BJ (cell line): ENCODE results near the gene RGS6. TPM values are rescaled to one million over a fixed set of nuclear protein-coding genes. Genes with fewer than 3 reads are reported as not detected.

Experiments used
- CTCF ChIA-PET: fragments of 350-600 bp; formaldehyde crosslinking; extraction: SDS; loops from one replicate; lab custom pipeline; 2021; ENCODE audit warnings: antibody characterized with exemption, inconsistent platforms; lab: Yijun Ruan, JAX
- POLR2A ChIA-PET: fragments of 300-600 bp; sonication (Branson Sonifier 250); formaldehyde crosslinking; extraction: SDS; loops from one replicate; lab custom pipeline; 2021; ENCODE audit warnings: antibody characterized with exemption; lab: Charles Lee
- DNase-seq: peaks from one replicate; pipeline ENCODE4 v3.0.0-alpha.2; 2011; ENCODE audit warnings: low read depth
- H3K27me3 ChIP-seq: 2 replicates; pipeline ENCODE4 v1.6.0; 2011; ENCODE audit warnings: low read length; ENCODE audit not compliant: control insufficient read depth, insufficient read depth
- H3K36me3 ChIP-seq: 2 replicates; pipeline ENCODE4 v1.5.1; 2011; ENCODE audit warnings: low read length; ENCODE audit not compliant: control insufficient read depth, insufficient read depth
- H3K4me3 ChIP-seq: 2 replicates; pipeline ENCODE4 v1.5.1; 2011; ENCODE audit warnings: low read depth, mild to moderate bottlenecking, control low read depth, low read length
- polyA plus RNA-seq: library from polyadenylated mRNA; depleted of rRNA; stranded (reverse); fragments of >200 nt; gene quantifications from 2 replicates; pipeline ENCODE4 v1.2.3, GENCODE V29; 2011
- TF ChIP-seq, protein P1 (sequence below): IDR thresholded peaks from 2 replicates; pipeline ENCODE4 v1.5.1; 2011; ENCODE audit warnings: low read depth, mild to moderate bottlenecking, control low read depth, inconsistent platforms, low read length, moderate library complexity; ENCODE audit not compliant: insufficient read depth

RGS6 gene
- polyA plus RNA-seq, 1 experiment, result not detected

DNA sequence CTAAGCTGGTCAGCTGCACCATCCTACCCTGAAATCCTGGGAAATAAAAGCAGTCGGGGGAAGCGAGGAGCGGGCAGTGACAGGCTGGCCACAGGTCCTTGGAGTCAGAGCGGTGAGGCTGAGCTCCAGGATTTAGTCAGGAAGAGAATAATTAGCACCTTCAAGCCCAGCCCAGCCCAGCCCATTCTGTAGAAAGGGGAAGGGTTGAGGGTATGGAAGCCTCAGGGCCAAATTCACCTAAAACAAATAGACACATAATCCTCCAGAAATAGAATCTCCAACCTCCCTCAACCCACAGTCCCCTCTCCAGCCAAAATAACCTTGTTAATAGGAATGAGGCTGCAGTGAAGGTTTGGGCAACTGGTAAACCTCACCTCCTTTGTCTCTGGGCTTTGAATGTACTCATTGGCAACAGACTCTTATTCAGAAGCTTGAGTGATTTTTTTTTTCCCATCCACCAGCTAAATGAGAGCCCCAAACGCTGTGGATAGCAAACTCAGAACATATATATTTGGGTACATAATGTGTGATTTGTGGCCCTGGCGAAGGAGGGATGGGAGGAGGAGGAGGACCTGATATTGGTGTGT lies 627.5 kb downstream of the RGS6 start:
- ChIA-PET POLR2A (interaction anchor here (0.7 kb wide), 1 partner anchor 122 kb away, joined by 6 read pairs; no protein-coding TSS in a partner anchor), CTCF (interaction anchor here (1.5 kb wide), 1 partner anchor 10 kb away, joined by 3 read pairs; no protein-coding TSS in a partner anchor)
- Histone ChIP-seq H3K36me3 (no peaks in the 10 kb centered on the region), H3K4me3 (no peak overlapping the region), H3K27me3 (no peaks in the 10 kb centered on the region)
- TF ChIP-seq, protein P1, sequence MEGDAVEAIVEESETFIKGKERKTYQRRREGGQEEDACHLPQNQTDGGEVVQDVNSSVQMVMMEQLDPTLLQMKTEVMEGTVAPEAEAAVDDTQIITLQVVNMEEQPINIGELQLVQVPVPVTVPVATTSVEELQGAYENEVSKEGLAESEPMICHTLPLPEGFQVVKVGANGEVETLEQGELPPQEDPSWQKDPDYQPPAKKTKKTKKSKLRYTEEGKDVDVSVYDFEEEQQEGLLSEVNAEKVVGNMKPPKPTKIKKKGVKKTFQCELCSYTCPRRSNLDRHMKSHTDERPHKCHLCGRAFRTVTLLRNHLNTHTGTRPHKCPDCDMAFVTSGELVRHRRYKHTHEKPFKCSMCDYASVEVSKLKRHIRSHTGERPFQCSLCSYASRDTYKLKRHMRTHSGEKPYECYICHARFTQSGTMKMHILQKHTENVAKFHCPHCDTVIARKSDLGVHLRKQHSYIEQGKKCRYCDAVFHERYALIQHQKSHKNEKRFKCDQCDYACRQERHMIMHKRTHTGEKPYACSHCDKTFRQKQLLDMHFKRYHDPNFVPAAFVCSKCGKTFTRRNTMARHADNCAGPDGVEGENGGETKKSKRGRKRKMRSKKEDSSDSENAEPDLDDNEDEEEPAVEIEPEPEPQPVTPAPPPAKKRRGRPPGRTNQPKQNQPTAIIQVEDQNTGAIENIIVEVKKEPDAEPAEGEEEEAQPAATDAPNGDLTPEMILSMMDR, result no peak
- no peak for DNase-seq

DNA sequence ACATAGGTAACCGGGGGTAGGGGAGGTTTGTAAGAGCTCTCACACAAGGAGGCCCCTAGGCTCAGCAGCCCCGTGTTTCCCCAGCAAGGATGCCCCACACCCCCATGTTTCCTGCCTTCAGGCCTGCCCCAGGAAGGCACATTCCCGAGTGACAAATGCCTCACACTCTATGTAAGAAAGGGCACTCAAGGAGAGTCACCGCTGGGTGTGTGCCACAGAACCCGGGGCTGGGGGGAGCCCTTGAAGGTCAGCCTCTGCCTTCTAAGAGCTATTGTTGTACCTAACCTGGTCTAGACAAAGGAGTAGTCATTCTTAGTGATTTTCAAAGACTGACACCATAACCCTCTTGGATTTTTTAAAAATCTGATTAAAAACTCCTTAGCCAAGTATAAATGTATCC lies 628.1 kb downstream of the RGS6 start:
- Histone ChIP-seq H3K36me3 (no peaks in the 10 kb centered on the region), H3K4me3 (no peak overlapping the region), H3K27me3 (no peaks in the 10 kb centered on the region)
- DNase-seq, result no peak
- TF ChIP-seq, protein P1, result no peak
- ChIA-PET POLR2A (no interaction called here), CTCF (interaction anchor here (1.0 to 1.5 kb wide), 2 partner anchors 9 kb away, joined by 3 to 4 read pairs; no protein-coding TSS in a partner anchor)

DNA sequence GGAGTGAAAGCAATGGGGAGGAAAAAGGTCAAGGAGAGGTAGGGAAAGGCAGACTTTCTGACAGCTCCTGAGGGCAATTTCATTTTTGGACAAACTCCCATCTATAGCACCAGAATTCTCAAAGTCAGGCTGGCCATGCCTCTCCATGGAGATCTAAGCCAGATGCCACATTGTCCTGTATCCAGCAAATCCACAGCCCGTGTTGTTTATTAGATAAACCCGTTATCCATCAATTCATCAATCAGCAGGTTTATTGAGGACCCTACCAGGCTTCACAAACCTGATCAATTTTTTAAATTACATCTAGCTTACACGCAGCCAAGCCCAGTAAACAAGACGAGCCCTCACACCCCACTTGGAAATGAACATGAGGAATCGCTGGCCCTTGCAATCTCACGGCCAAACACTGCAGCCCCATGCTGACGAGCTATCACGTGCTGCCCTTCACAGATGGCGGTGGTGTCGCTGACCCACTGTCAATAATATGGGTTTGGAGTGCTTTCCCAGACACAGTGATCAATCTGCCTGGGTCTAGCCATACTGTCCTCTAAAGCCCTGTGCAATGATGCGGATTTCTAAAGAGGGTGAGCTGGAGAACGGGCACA lies 628.8 kb downstream of the RGS6 start:
- POLR2A ChIA-PET, result no interaction called here
- DNase-seq, result no peak
- Histone ChIP-seq H3K36me3 (no peaks in the 10 kb centered on the region), H3K4me3 (no peak overlapping the region), H3K27me3 (no peaks in the 10 kb centered on the region)
- TF ChIP-seq, protein P1, result no peak
- CTCF ChIA-PET, result interaction anchor here (1.0 to 1.5 kb wide), 2 partner anchors 8 to 9 kb away, joined by 3 to 4 read pairs; no protein-coding TSS in a partner anchor

DNA sequence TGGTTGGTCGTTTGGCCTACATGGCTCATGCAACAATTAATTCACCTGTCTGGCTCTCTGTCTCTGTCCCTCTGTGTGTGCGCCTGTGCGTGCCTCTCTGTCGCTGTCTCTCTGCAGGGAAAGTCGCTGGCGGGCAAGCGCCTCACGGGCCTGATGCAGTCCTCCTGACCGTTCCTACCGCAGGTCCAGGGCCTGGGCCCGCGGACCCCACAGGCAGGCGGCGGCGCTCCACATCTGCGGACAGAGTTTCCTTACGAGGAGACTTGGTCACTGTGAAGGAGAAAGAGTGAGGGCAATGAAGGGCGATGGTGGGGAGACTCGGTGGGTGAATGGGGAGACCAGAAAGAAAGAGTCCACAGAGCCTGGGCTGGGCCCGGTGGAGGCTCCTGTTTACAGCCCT lies 630.1 kb downstream of the RGS6 start:
- DNase-seq, result no peak
- ChIA-PET POLR2A (no interaction called here), CTCF (no interaction called here)
- TF ChIP-seq, protein P1, result no peak
- H3K27me3 ChIP-seq, result no peaks in the 10 kb centered on the region
- no peak overlapping the region for H3K4me3 ChIP-seq
- H3K36me3 ChIP-seq, result no peaks in the 10 kb centered on the region

DNA sequence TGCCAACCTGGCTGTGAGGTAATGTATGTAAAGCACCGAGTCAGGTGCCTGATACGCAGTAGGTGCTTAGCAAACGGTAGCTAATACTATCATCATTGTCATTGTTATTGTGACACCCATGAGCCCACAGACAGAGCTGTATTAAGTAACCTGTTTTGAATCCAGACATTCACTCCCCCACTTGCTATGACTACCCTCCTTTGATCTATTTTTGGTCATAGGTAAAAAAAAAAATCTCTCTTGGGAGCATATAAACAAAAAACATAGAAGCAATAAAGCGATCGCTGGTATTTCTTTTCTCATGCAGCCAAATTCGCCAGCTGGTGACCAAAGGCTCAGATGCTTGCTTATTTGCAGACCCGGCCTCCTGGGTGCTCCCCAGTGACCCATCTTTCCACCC lies 631.4 kb downstream of the RGS6 start:
- Histone ChIP-seq H3K27me3 (no peaks in the 10 kb centered on the region), H3K36me3 (no peaks in the 10 kb centered on the region), H3K4me3 (no peak overlapping the region)
- TF ChIP-seq, protein P1, result no peak
- ChIA-PET CTCF (interaction anchor here (0.6 kb wide), 1 partner anchor 300 kb away, joined by 3 read pairs; no protein-coding TSS in a partner anchor), POLR2A (no interaction called here)
- DNase-seq, result no peak
